Activated CD8-positive, alpha-beta T cell treated with anti-CD3 and anti-CD28 coated beads for 36 hours (primary cell): ENCODE results near the gene TMEM82. TPM values are rescaled to one million over a fixed set of nuclear protein-coding genes. Genes with fewer than 3 reads are reported as not detected.

Experiments used
- ATAC-seq: fragments of 200-7000 bp; cut with Tn5 transposase; one replicate; pipeline ENCODE4 v1.10.0; 2021; ENCODE audit warnings: mild to moderate bottlenecking, moderate library complexity
- CTCF ChIA-PET: fragments of 350-600 bp; sonication (Branson Sonifier 250); formaldehyde crosslinking; loops from one replicate; lab custom pipeline; 2021; ENCODE audit warnings: antibody characterized with exemption; lab: Charles Lee
- POLR2A ChIA-PET: fragments of 350-600 bp; sonication (Branson Sonifier 250); formaldehyde crosslinking; loops from one replicate; lab custom pipeline; 2021; ENCODE audit warnings: antibody characterized with exemption; lab: Charles Lee
- DNase-seq: peaks from one replicate; pipeline ENCODE4 v3.0.0-alpha.2; 2020
- H3K27ac Mint-ChIP-seq: one replicate; pipeline ENCODE4 v1.8.0; 2021; ENCODE audit warnings: mild to moderate bottlenecking, mixed read lengths
- H3K27me3 Mint-ChIP-seq: one replicate; pipeline ENCODE4 v1.8.0; 2021; ENCODE audit warnings: mixed read lengths
- H3K36me3 Mint-ChIP-seq: one replicate; pipeline ENCODE4 v1.8.0; 2021; ENCODE audit warnings: low read depth, mixed read lengths
- H3K4me1 Mint-ChIP-seq: one replicate; pipeline ENCODE4 v1.8.0; 2021; ENCODE audit warnings: low read depth, mixed read lengths
- H3K4me3 Mint-ChIP-seq: one replicate; pipeline ENCODE4 v1.8.0; 2021; ENCODE audit warnings: mild to moderate bottlenecking, moderate library complexity, mixed read lengths
- H3K9me3 Mint-ChIP-seq: one replicate; pipeline ENCODE4 v1.8.0; 2021; ENCODE audit warnings: mixed read lengths
- CTCF ChIP-seq: fragments of 200-600 bp; IDR thresholded peaks from one replicate; pipeline ENCODE4 v1.8.0; 2022; ENCODE audit warnings: antibody characterized with exemption, mild to moderate bottlenecking
- intact Hi-C: fragments of 100-400 bp; cut with micrococcal nuclease; formaldehyde crosslinking; loops from one replicate; pipeline ENCODE4 v1.10.0; 2022
- total RNA-seq, 2 experiments: library from RNA; stranded (reverse); gene quantifications; one replicate each; pipeline ENCODE4 v1.2.3, GENCODE V29; 2021

The TMEM82 gene
- total RNA-seq, 2 experiments from 2014 or later, result not detected

DNA sequence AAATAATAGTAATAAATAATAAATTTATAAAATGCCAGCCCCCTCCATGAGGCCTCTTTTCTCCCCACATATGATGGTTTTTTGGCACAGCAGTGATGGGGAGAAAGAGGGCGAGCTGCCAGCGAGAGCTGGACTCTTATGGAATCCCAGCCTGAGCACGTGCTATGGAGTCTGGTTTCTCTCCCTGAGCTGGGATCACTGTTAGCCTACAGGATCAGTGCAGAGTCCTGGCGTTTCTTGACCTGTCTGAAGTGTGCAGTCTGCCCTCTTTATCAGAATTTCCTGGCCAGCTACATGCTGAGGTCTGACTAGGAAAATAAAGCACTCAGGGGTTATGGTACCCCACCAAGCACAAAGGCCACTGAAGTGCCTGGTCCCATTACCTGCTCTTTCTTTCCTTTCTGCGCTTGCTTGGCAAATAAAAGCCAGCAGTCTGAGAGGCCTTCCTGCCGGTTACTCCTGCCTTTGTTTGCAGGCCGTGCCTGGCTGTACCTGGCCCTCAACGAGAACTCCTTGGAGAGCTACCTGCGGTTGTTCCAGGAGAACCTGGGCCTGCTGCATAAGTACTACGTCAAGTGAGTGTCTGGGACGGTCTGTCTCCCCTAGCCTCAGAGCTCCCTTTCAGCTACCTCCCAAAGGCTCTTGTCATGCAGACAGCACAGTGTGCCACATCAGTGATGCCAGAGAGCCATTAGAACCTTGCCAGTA lies 24.7 kb upstream of the TMEM82 start:
- Mint-ChIP-seq H3K4me1 (peaks cover 4% of the 10 kb centered on the region), H3K27ac (no peak overlapping the region), H3K27me3 (no peaks in the 10 kb centered on the region), H3K36me3 (peaks cover 6% of the 10 kb centered on the region), H3K9me3 (no peaks in the 10 kb centered on the region), H3K4me3 (no peak overlapping the region)
- ChIA-PET CTCF (no interaction called here), POLR2A (interaction anchor here (0.8 to 1.1 kb wide), 2 partner anchors 12 to 20 kb away, joined by 3 read pairs; no protein-coding TSS in a partner anchor)
- TF ChIP-seq CTCF, result no peak
- DNase-seq (no peak), ATAC-seq (no peak)
- intact Hi-C loops, result no loop called here

DNA sequence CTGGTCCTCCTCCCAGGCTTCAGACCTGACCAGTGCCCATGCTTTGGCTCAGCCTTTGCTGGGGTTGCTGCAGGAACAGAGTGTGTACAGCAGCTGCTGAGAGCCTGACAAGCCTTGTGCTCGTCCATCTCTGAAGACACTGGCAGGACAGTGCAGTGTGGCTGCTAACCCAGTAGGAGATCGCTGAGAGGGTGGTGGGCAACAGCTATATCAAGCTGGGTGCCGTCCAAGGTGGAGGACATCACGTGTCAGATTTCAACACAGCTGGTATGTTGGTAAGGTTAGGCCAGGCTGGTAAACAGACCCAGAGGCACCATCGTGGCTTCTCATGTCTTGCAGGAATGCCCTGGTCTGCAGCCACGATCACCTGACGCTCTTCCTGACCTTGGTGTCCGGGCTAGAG lies 24.1 kb upstream of the TMEM82 start:
- no peak overlapping the region for H3K27ac Mint-ChIP-seq
- H3K9me3 Mint-ChIP-seq, result no peaks in the 10 kb centered on the region
- H3K4me3 Mint-ChIP-seq, result no peak overlapping the region
- H3K27me3 Mint-ChIP-seq, result no peaks in the 10 kb centered on the region
- no peak for TF ChIP-seq CTCF
- H3K4me1 Mint-ChIP-seq, result peaks cover 4% of the 10 kb centered on the region
- intact Hi-C loops, result no loop called here
- CTCF ChIA-PET, result interaction anchor here (1.5 kb wide), 1 partner anchor 74 kb away, joined by 3 read pairs; no protein-coding TSS in a partner anchor
- no peak for DNase-seq
- POLR2A ChIA-PET, result interaction anchor here (0.8 to 1.1 kb wide), 2 partner anchors 12 to 19 kb away, joined by 3 read pairs; no protein-coding TSS in a partner anchor
- no peak for ATAC-seq
- H3K36me3 Mint-ChIP-seq, result peaks cover 7% of the 10 kb centered on the region

- Mint-ChIP-seq H3K4me3 (no peak overlapping the region), H3K9me3 (no peaks in the 10 kb centered on the region), H3K36me3 (peaks cover 7% of the 10 kb centered on the region), H3K27ac (no peak overlapping the region), H3K27me3 (no peaks in the 10 kb centered on the region), H3K4me1 (peaks cover under 1% of the 10 kb centered on the region)
- DNase-seq (peak; percentile 11), ATAC-seq (no peak)
- intact Hi-C loops, result no loop called here
- ChIA-PET CTCF (interaction anchor here (1.1 to 1.5 kb wide), 2 partner anchors 11 to 72 kb away, joined by 3 read pairs; no protein-coding TSS in a partner anchor), POLR2A (interaction anchor here (1.0 to 1.2 kb wide), 3 partner anchors 11 to 56 kb away, joined by 3 read pairs; no protein-coding TSS in a partner anchor)
- no peak for TF ChIP-seq CTCF
These were observed 22.7 kb upstream of the TMEM82 start for GRCh38 chr1:15719381-15720120.

- Mint-ChIP-seq H3K4me3 (no peak overlapping the region), H3K9me3 (no peaks in the 10 kb centered on the region), H3K4me1 (no peaks in the 10 kb centered on the region), H3K36me3 (peaks cover 7% of the 10 kb centered on the region), H3K27me3 (no peaks in the 10 kb centered on the region), H3K27ac (no peak overlapping the region)
- ChIA-PET POLR2A (no interaction called here), CTCF (interaction anchor here (1.1 kb wide), 1 partner anchor 12 kb away, joined by 3 read pairs; no protein-coding TSS in a partner anchor)
- intact Hi-C loops, result no loop called here
- ATAC-seq (no peak), DNase-seq (no peak)
- TF ChIP-seq CTCF, result no peak
These were observed 21.4 kb upstream of the TMEM82 start for GRCh38 chr1:15720861-15721260.
